Stimulated activated CD4-positive, alpha-beta T cell treated with anti-CD3 and anti-CD28 coated beads, TNF-alpha, amount 100 ng/mL, for 24 hours (primary cell): ENCODE measurements around the gene MEGF10.
"Not testable (repeated sequence)": the region's sequence is repeated elsewhere in the genome, so short reads cannot be mapped to it uniquely, and the experiment has no call there.

Experiments
- DNase-seq, 3 experiments: peaks; one replicate each; pipeline ENCODE4 v3.0.0-alpha.2; 2020; ENCODE audit warnings: low read depth in 3 of 3

The MEGF10 gene

GRCh38 chr5:127290019-127290945, at the start of gene MEGF10:
Gene MEGF10 (plus strand): TSS chr5:127290796. CDS start chr5:127331309, 40,513 bp downstream.
- peak in 1 of 3 experiments; percentile 13 for DNase-seq

- no peak for DNase-seq
These were observed 47.6 kb upstream of the MEGF10 start for GRCh38 chr5:127243011-127243410.

GRCh38 chr5:127254729-127255284, 35.8 kb upstream of the MEGF10 start:
- no peak for DNase-seq

- DNase-seq = no peak
These were observed 33.6 kb upstream of the MEGF10 start for GRCh38 chr5:127256886-127257597.

GRCh38 chr5:127260686-127261085, 29.9 kb upstream of the MEGF10 start:
- no peak for DNase-seq

- not testable (repeated sequence) for DNase-seq
These were observed 25.1 kb upstream of the MEGF10 start for GRCh38 chr5:127265473-127265872.

- not testable (repeated sequence) for DNase-seq
These were observed 22.3 kb upstream of the MEGF10 start for GRCh38 chr5:127268342-127268741.

- DNase-seq = not testable (repeated sequence)
These were observed 19.9 kb upstream of the MEGF10 start for GRCh38 chr5:127270713-127271112.

- no peak for DNase-seq
These were observed 14.9 kb upstream of the MEGF10 start for GRCh38 chr5:127275641-127276193.

- DNase-seq = no peak
These were observed 9.9 kb upstream of the MEGF10 start for GRCh38 chr5:127280491-127281220.

GRCh38 chr5:127281609-127282008, 9.0 kb upstream of the MEGF10 start:
- no peak for DNase-seq

GRCh38 chr5:127288676-127289075, 1.9 kb upstream of the MEGF10 start:
- DNase-seq = no peak

GRCh38 chr5:127290946-127291693, 524 bp downstream of the MEGF10 start:
- DNase-seq = no peak

- no peak for DNase-seq
These were observed 1.6 kb downstream of the MEGF10 start for GRCh38 chr5:127292030-127292735.

- DNase-seq = no peak
These were observed 2.8 kb downstream of the MEGF10 start for GRCh38 chr5:127293373-127293772.

GRCh38 chr5:127294829-127295228, 4.2 kb downstream of the MEGF10 start:
- no peak for DNase-seq

- no peak for DNase-seq
These were observed 4.9 kb downstream of the MEGF10 start for GRCh38 chr5:127295454-127295853.

GRCh38 chr5:127296321-127296720, 5.7 kb downstream of the MEGF10 start:
- no peak for DNase-seq

- DNase-seq = not testable (repeated sequence)
These were observed 6.3 kb downstream of the MEGF10 start for GRCh38 chr5:127296894-127297293.
